Endothelial cell of umbilical vein (primary cell): Measurements from ENCODE around the gene GTSE1. TPM values are rescaled to one million over a fixed set of nuclear protein-coding genes. Genes with fewer than 3 reads are reported as not detected.

Experiments used
- BruUV-seq: library from RNA; stranded (reverse); fragments of 400-500 nt; replicated peaks from 2 replicates; lab custom pipeline; 2021; lab: Mats Ljungman, UMichigan
- CTCF ChIA-PET: fragments of 300-600, 350-600 bp; sonication (Branson Sonifier 250); formaldehyde crosslinking; loops from one replicate; lab custom pipeline; 2021; ENCODE audit warnings: antibody characterized with exemption, inconsistent platforms; lab: Charles Lee
- POLR2A ChIA-PET: fragments of 300-600, 350-600 bp; sonication (Branson Sonifier 250); formaldehyde crosslinking; loops from one replicate; lab custom pipeline; 2021; ENCODE audit warnings: antibody characterized with exemption, inconsistent platforms; lab: Charles Lee
- DNase-seq: peaks from one replicate; pipeline ENCODE4 v3.0.0-alpha.2; 2011; ENCODE audit warnings: low read depth, low spot score
- FAIRE-seq: peaks from 2 replicates; lab custom pipeline; 2011; peaks lifted over from hg19 to GRCh38; lab: Jason Lieb, UNC
- H2AFZ ChIP-seq: 2 replicates; pipeline ENCODE4 v1.6.0; 2012; ENCODE audit warnings: low read depth, low read length, control low read depth, inconsistent platforms
- H3K27ac ChIP-seq: 2 replicates; pipeline ENCODE4 v1.5.1; 2011; ENCODE audit warnings: low read depth, mild to moderate bottlenecking, control low read depth, low read length, moderate library complexity; ENCODE audit not compliant: insufficient read depth
- H3K27me3 ChIP-seq, 2 experiments: 2 replicates each; pipeline versions ENCODE4 v1.6.0 to v1.6.1; 2011; ENCODE audit warnings: low read length in 2 of 2, mixed read lengths in 1 of 2; ENCODE audit not compliant: control insufficient read depth in 2 of 2, insufficient read depth in 2 of 2
- H3K36me3 ChIP-seq, 2 experiments: 2 replicates in 1 of 2; 3 replicates in 1 of 2; pipeline ENCODE4 v1.5.1; 2011; ENCODE audit warnings: low read length in 2 of 2, mild to moderate bottlenecking in 1 of 2, moderate library complexity in 1 of 2; ENCODE audit not compliant: control insufficient read depth in 2 of 2, insufficient read depth in 2 of 2; ENCODE audit errors: extremely low read depth in 1 of 2
- H3K4me1 ChIP-seq: 3 replicates; pipeline ENCODE4 v1.5.1; 2011; ENCODE audit warnings: mild to moderate bottlenecking, low read length; ENCODE audit not compliant: control insufficient read depth, insufficient read depth; ENCODE audit errors: extremely low read depth
- H3K4me2 ChIP-seq: 2 replicates; pipeline ENCODE4 v1.6.1; 2011; ENCODE audit warnings: low read length, control low read depth, mixed read lengths; ENCODE audit not compliant: insufficient read depth
- H3K4me3 ChIP-seq, 3 experiments: fragments of 200-600 bp in 1 of 3; sonication (generic), shearing (Covaris generic) in 1 of 3; replicated peaks in 1 of 3; 2 replicates each; pipeline ENCODE4 v1.5.1; 2011 to 2016; ENCODE audit warnings: control low read depth in 3 of 3, low read length in 3 of 3, mild to moderate bottlenecking in 2 of 3, inconsistent platforms in 1 of 3, low read depth in 1 of 3, moderate library complexity in 1 of 3; ENCODE audit not compliant: insufficient read depth in 1 of 3
- H3K79me2 ChIP-seq: 2 replicates; pipeline ENCODE4 v1.6.0; 2012; ENCODE audit warnings: low read length, inconsistent platforms; ENCODE audit not compliant: control insufficient read depth, insufficient read depth
- H3K9ac ChIP-seq: replicated peaks from 2 replicates; pipeline ENCODE3; 2011; ENCODE audit warnings: low read length, control low read depth; ENCODE audit not compliant: insufficient read depth; ENCODE audit errors: extremely low read depth
- H3K9me1 ChIP-seq: replicated peaks from 3 replicates; pipeline ENCODE4 v1.6.0; 2011; ENCODE audit warnings: mild to moderate bottlenecking, low read length; ENCODE audit not compliant: control insufficient read depth, insufficient read depth; ENCODE audit errors: extremely low read depth
- H3K9me3 ChIP-seq: replicated peaks from 2 replicates; pipeline ENCODE4 v1.5.1; 2012; ENCODE audit warnings: low read length, inconsistent platforms; ENCODE audit not compliant: control insufficient read depth, insufficient read depth
- H4K20me1 ChIP-seq: replicated peaks from 2 replicates; pipeline ENCODE3; 2011; ENCODE audit warnings: mild to moderate bottlenecking, low read length; ENCODE audit not compliant: control insufficient read depth, insufficient read depth; ENCODE audit errors: extremely low read depth
- CTCF ChIP-seq, 2 donors: IDR thresholded peaks; 1 replicate in 1 of 2; 2 replicates in 1 of 2; pipeline ENCODE4 v1.5.1; 2011; ENCODE audit warnings: low read length in 2 of 2, mild to moderate bottlenecking in 2 of 2, moderate library complexity in 2 of 2, control low read depth in 1 of 2, inconsistent platforms in 1 of 2, low read depth in 1 of 2; ENCODE audit not compliant: insufficient read depth in 1 of 2; ENCODE audit errors: extremely low read depth in 1 of 2
- EZH2 ChIP-seq: IDR thresholded peaks from 2 replicates; pipeline ENCODE4 v1.6.1; 2012; ENCODE audit warnings: borderline replicate concordance, low read depth, mild to moderate bottlenecking, moderate library complexity, low read length, inconsistent platforms; ENCODE audit not compliant: severe bottlenecking
- FOS ChIP-seq: IDR thresholded peaks from 2 replicates; pipeline ENCODE4 v1.6.1; 2011; ENCODE audit warnings: mild to moderate bottlenecking, low read length, moderate library complexity, borderline replicate concordance; ENCODE audit not compliant: insufficient read depth
- GATA2 ChIP-seq: IDR thresholded peaks from 2 replicates; pipeline ENCODE4 v1.7.0; 2011; ENCODE audit warnings: low read depth, mild to moderate bottlenecking, moderate library complexity, mixed read lengths, low read length; ENCODE audit not compliant: insufficient read length, insufficient read depth
- JUN ChIP-seq: IDR thresholded peaks from 2 replicates; pipeline ENCODE4 v1.6.1; 2011; ENCODE audit warnings: borderline replicate concordance, low read depth; ENCODE audit not compliant: insufficient read length, insufficient read depth
- MAX ChIP-seq: IDR thresholded peaks from 2 replicates; pipeline ENCODE4 v1.6.1; 2011; ENCODE audit not compliant: insufficient read depth, insufficient read length
- MYC ChIP-seq: IDR thresholded peaks from one replicate; pipeline ENCODE4 v1.6.1; 2011; ENCODE audit warnings: mild to moderate bottlenecking, low read depth, low read length
- POLR2A ChIP-seq: IDR thresholded peaks from 2 replicates; pipeline ENCODE4 v1.6.1; 2012; ENCODE audit warnings: low read depth, mild to moderate bottlenecking, control low read depth, low read length
- POLR2AphosphoS5 ChIP-seq: IDR thresholded peaks from 2 replicates; pipeline ENCODE4 v1.6.1; 2012; ENCODE audit warnings: low read depth, mild to moderate bottlenecking, control low read depth, low read length, moderate library complexity; ENCODE audit not compliant: insufficient read depth
- dilution Hi-C: fragments of 300-500 bp; cut with MboI; formaldehyde crosslinking; loops from one replicate; pipeline ENCODE4 v1.15.0; 2019; ENCODE audit warnings: low sequenced_read_pairs; ENCODE audit not compliant: extremely low pct_ligation_motif_present
- intact Hi-C: fragments of 100-400 bp; cut with micrococcal nuclease; formaldehyde crosslinking; loops from one replicate; pipeline ENCODE4 v1.10.0; 2022
- polyA plus RNA-seq, 4 experiments: library from polyadenylated mRNA; depleted of rRNA in 3 of 4; stranded (reverse) in 3 of 4; unstranded in 1 of 4; fragments of >200 nt; gene quantifications; 2 replicates each; pipeline versions ENCODE4 v1.2.1 to v1.2.3, GENCODE V29; 2011 to 2012; ENCODE audit warnings: missing spikeins in 1 of 4
- total RNA-seq: library from RNA; stranded (reverse); gene quantifications from 2 replicates; pipeline ENCODE4 v1.2.3, GENCODE V29; 2021

Gene GTSE1
- total and polyA plus RNA-seq, 2 donors (not counting 3 experiments of a cell fraction or from before 2014, with no cell fraction given) = 25.9 to 57.2 TPM

- no peak overlapping the region for H3K4me2 ChIP-seq
- dilution Hi-C loops = no loop called here
- H3K27me3 ChIP-seq = no peaks in the 10 kb centered on the region
- FAIRE-seq (no peak), DNase-seq (no peak)
- H3K9me1 ChIP-seq = no peaks in the 10 kb centered on the region
- no TSS peak for BruUV-seq
- POLR2A ChIA-PET = interaction anchor here (0.6 kb wide), 1 partner anchor 127 kb away, joined by 5 read pairs; no protein-coding TSS in a partner anchor
- no peaks in the 10 kb centered on the region for H3K9me3 ChIP-seq
- H3K9ac ChIP-seq = no peak overlapping the region
- H3K36me3 ChIP-seq = no peaks in the 10 kb centered on the region
- CTCF ChIA-PET = no interaction called here
- no peak overlapping the region for H2AFZ ChIP-seq
- intact Hi-C loops = no loop called here
- H3K27ac ChIP-seq = no peak overlapping the region
- TF ChIP-seq POLR2AphosphoS5 (no peak), POLR2A (no peak), JUN (no peak), EZH2 (no peak), MYC (no peak), FOS (no peak), CTCF (IDR thresholded peaks at IDR 0.05; ENCODE audit: extremely low read depth in 1 of 2, insufficient read depth in 1 of 2, low read depth in 1 of 2, low read length in 2 of 2) (no peak), GATA2 (no peak), MAX (no peak)
- no peaks in the 10 kb centered on the region for H4K20me1 ChIP-seq
- no peaks in the 10 kb centered on the region for H3K79me2 ChIP-seq
- H3K4me3 ChIP-seq = no peak overlapping the region
- H3K4me1 ChIP-seq = peaks cover 6% of the 10 kb centered on the region
Observed at GRCh38 chr22:46373159-46373558, 76.5 kb downstream of the GTSE1 start.
